Limb (tissue), 2 donors: Measurements from ENCODE around the gene SPATA31E1.
"Not testable (repeated sequence)": the region's sequence is repeated elsewhere in the genome, so short reads cannot be mapped to it uniquely, and the experiment has no call there.

ENCODE experiments used
- DNase-seq, 2 donors: peaks; one replicate each; pipeline ENCODE4 v3.0.0-alpha.2; 2016; ENCODE audit errors: extremely low spot score in 2 of 2

SPATA31E1 gene

GRCh38 chr9:87885484-87886189 lies 3.0 kb downstream of the SPATA31E1 start:
- no peak for DNase-seq

GRCh38 chr9:87886210-87886932 lies 3.7 kb downstream of the SPATA31E1 start:
- no peak for DNase-seq

- DNase-seq, result no peak
Observed at GRCh38 chr9:87886933-87887505, 4.3 kb downstream of the SPATA31E1 start.

GRCh38 chr9:87887661-87888480 lies 5.2 kb downstream of the SPATA31E1 start:
- DNase-seq, result no peak

GRCh38 chr9:87888501-87888900 lies 5.8 kb downstream of the SPATA31E1 start:
- no peak for DNase-seq

GRCh38 chr9:87889065-87889881 lies 6.6 kb downstream of the SPATA31E1 start:
- no peak for DNase-seq

- DNase-seq, result no peak
Observed at GRCh38 chr9:87889882-87890252, 7.2 kb downstream of the SPATA31E1 start.

- DNase-seq, result no peak
Observed at GRCh38 chr9:87890837-87891236, 8.2 kb downstream of the SPATA31E1 start.

GRCh38 chr9:87891754-87892153 lies 9.1 kb downstream of the SPATA31E1 start:
- no peak for DNase-seq

- no peak for DNase-seq
Observed at GRCh38 chr9:87892956-87893355, 10.3 kb downstream of the SPATA31E1 start.

GRCh38 chr9:87894998-87895625 lies 12.4 kb downstream of the SPATA31E1 start:
- DNase-seq, result no peak

GRCh38 chr9:87896891-87897290 lies 14.2 kb downstream of the SPATA31E1 start:
- no peak for DNase-seq

GRCh38 chr9:87898151-87898550 lies 15.5 kb downstream of the SPATA31E1 start:
- no peak for DNase-seq

GRCh38 chr9:87902371-87902770 lies 19.7 kb downstream of the SPATA31E1 start:
- DNase-seq, result not testable (repeated sequence)

- no peak for DNase-seq
Observed at GRCh38 chr9:87909310-87910041, 26.8 kb downstream of the SPATA31E1 start.

- DNase-seq, result no peak
Observed at GRCh38 chr9:87910821-87911220, 28.1 kb downstream of the SPATA31E1 start.

- DNase-seq, result not testable (repeated sequence)
Observed at GRCh38 chr9:87917662-87918061, 35.0 kb downstream of the SPATA31E1 start, which contains the start of gene SPATA31C1. TSS of gene SPATA31C1 (plus strand) at chr9:87917962.

- not testable (repeated sequence) for DNase-seq
Observed at GRCh38 chr9:87919013-87919412, 36.3 kb downstream of the SPATA31E1 start.

- DNase-seq, result not testable (repeated sequence)
Observed at GRCh38 chr9:87921561-87921960, 38.9 kb downstream of the SPATA31E1 start.

GRCh38 chr9:87923012-87923411 lies 40.3 kb downstream of the SPATA31E1 start:
- DNase-seq, result not testable (repeated sequence)
